Ishikawa (cell line): Measurements from ENCODE around the gene LSM12.

ENCODE experiments used
- CEBPB ChIP-seq: IDR thresholded peaks from 2 replicates; pipeline ENCODE4 v1.6.1; 2012
- CREB1 ChIP-seq: IDR thresholded peaks from 2 replicates; pipeline ENCODE4 v1.6.1; 2012; ENCODE audit warnings: low read depth
- EGR1 ChIP-seq: IDR thresholded peaks from 2 replicates; pipeline ENCODE4 v1.6.1; 2012
- EP300 ChIP-seq: IDR thresholded peaks from 2 replicates; pipeline ENCODE4 v1.6.1; 2012; ENCODE audit warnings: borderline replicate concordance
- FOXM1 ChIP-seq: IDR thresholded peaks from 2 replicates; pipeline ENCODE4 v1.6.1; 2012; ENCODE audit warnings: low read depth, borderline replicate concordance
- MAX ChIP-seq: IDR thresholded peaks from 2 replicates; pipeline ENCODE4 v1.6.1; 2012
- NFIC ChIP-seq: IDR thresholded peaks from 2 replicates; pipeline ENCODE4 v1.6.1; 2012
- RAD21 ChIP-seq: IDR thresholded peaks from 2 replicates; pipeline ENCODE4 v1.6.1; 2012; ENCODE audit warnings: low read depth
- REST ChIP-seq: IDR thresholded peaks from 2 replicates; pipeline ENCODE4 v1.6.1; 2012; ENCODE audit warnings: low read depth, mild to moderate bottlenecking
- TAF1 ChIP-seq: IDR thresholded peaks from 2 replicates; pipeline ENCODE4 v1.6.1; 2012; ENCODE audit warnings: low read depth, mild to moderate bottlenecking
- TCF12 ChIP-seq: IDR thresholded peaks from 2 replicates; pipeline ENCODE4 v1.6.1; 2012; ENCODE audit warnings: low read depth
- TEAD4 ChIP-seq: IDR thresholded peaks from 2 replicates; pipeline ENCODE4 v1.6.1; 2012
- USF1 ChIP-seq: IDR thresholded peaks from 2 replicates; pipeline ENCODE4 v1.6.1; 2012
- YY1 ChIP-seq: IDR thresholded peaks from 2 replicates; pipeline ENCODE4 v1.6.1; 2012; ENCODE audit warnings: low read depth
- ZBTB7A ChIP-seq: IDR thresholded peaks from 2 replicates; pipeline ENCODE4 v1.6.1; 2012; ENCODE audit warnings: low read depth

Gene LSM12

GRCh38 chr17:44093231-44093900 is 26.9 kb upstream of the LSM12 start:
- TF ChIP-seq CEBPB (no peak), REST (no peak)

- TF ChIP-seq TEAD4: no peak
- no peak for TF ChIP-seq NFIC
- no peak for TF ChIP-seq FOXM1
- TF ChIP-seq TAF1: no peak
- no peak for TF ChIP-seq CEBPB
- TF ChIP-seq ZBTB7A: no peak
- no peak for TF ChIP-seq YY1
These were observed 25.6 kb upstream of the LSM12 start for GRCh38 chr17:44092051-44092450.

GRCh38 chr17:44091200-44091997 is 24.9 kb upstream of the LSM12 start:
- TF ChIP-seq TAF1: no peak
- TF ChIP-seq REST: no peak
- no peak for TF ChIP-seq CREB1
- TF ChIP-seq RAD21: no peak
- no peak for TF ChIP-seq NFIC
- no peak for TF ChIP-seq EGR1

GRCh38 chr17:44088254-44088653 is 21.8 kb upstream of the LSM12 start:
- TF ChIP-seq TEAD4: no peak
- no peak for TF ChIP-seq TAF1
- no peak for TF ChIP-seq YY1
- no peak for TF ChIP-seq NFIC

GRCh38 chr17:44087319-44087718 is 20.8 kb upstream of the LSM12 start:
- no peak for TF ChIP-seq MAX
- TF ChIP-seq RAD21: no peak
- TF ChIP-seq REST: no peak
- no peak for TF ChIP-seq YY1
- no peak for TF ChIP-seq NFIC
- no peak for TF ChIP-seq EP300
- TF ChIP-seq CREB1: no peak
- no peak for TF ChIP-seq TCF12
- no peak for TF ChIP-seq USF1
- TF ChIP-seq TAF1: no peak
